ENCODE data around the gene SIDT1. TPM values are rescaled to one million over a fixed set of nuclear protein-coding genes. Genes with fewer than 3 reads are reported as not detected.

SIDT1 gene
- total and polyA plus RNA-seq, 2 donors (not counting 1 experiment from before 2014, with no cell fraction given), result 0.01 TPM; not detected in 1

GRCh38 chr3:113659996-113660395 lies 127.6 kb downstream of the SIDT1 start:
- no peaks in the 10 kb centered on the region for H3K27me3 ChIP-seq (ENCODE audit: control insufficient read depth, insufficient read depth, low read length)
- H3K79me2 ChIP-seq (ENCODE audit: control insufficient read depth, insufficient read depth, low read length), result no peaks in the 10 kb centered on the region
- no peak overlapping the region for H3K27ac ChIP-seq (ENCODE audit: insufficient read depth, low read length)
- TF ChIP-seq CTCF (conservative IDR thresholded peaks at IDR 0.05 in 1 of 2, IDR thresholded peaks at IDR 0.05 in 1 of 2; ENCODE audit: low read depth in 1 of 2, low read length in 2 of 2), result no peak
- TF ChIP-seq EZH2 (IDR thresholded peaks at IDR 0.05; ENCODE audit: low read length, missing control alignments), result no peak
- H3K9ac ChIP-seq (ENCODE audit: insufficient read depth, low read length), result no peak overlapping the region
- H3K4me1 ChIP-seq (ENCODE audit: control insufficient read depth, extremely low read depth, insufficient read depth, low read length), result no peaks in the 10 kb centered on the region
- H3K4me2 ChIP-seq (ENCODE audit: extremely low read depth, insufficient read depth, low read length), result no peak overlapping the region
- H3K9me3 ChIP-seq (ENCODE audit: control insufficient read depth, insufficient read depth, low read depth, low read length), result no peaks in the 10 kb centered on the region
- no peak for DNase-seq (ENCODE audit: low read depth in 2 of 2)
- H2AFZ ChIP-seq (ENCODE audit: low read length), result no peak overlapping the region
- H3K4me3 ChIP-seq (replicated peaks in 1 of 4; ENCODE audit: control extremely low read depth in 1 of 4, insufficient read depth in 1 of 4, low read depth in 3 of 4, low read length in 4 of 4), result no peak overlapping the region
- no peaks in the 10 kb centered on the region for H4K20me1 ChIP-seq (ENCODE audit: control insufficient read depth, extremely low read depth, insufficient read depth, low read length)
- peaks cover 4% of the 10 kb centered on the region for H3K36me3 ChIP-seq (ENCODE audit: control insufficient read depth, insufficient read depth, low read length)

DNA sequence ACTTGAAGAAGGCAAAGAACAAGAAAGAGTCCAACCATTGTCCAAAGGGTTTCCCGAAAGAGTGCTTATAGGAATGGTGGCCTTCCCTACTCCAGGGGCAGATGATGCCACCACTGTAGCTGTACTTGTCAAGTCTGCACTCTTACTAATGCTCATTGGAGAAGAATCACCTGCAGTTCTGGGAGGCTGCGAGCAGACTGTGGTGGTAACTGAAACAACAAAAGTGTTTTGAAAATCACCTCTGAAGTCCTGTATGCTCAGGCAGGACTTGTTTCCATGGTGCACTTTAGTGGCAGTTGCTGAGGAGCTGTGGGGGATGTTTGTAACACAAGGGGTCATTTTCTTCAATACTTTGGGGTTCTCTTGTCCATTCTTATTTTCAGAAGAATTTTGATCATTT lies 128.1 kb downstream of the SIDT1 start:
- H3K9me3 ChIP-seq (ENCODE audit: control insufficient read depth, insufficient read depth, low read depth, low read length), result no peaks in the 10 kb centered on the region
- no peak overlapping the region for H3K4me3 ChIP-seq (replicated peaks in 1 of 4; ENCODE audit: control extremely low read depth in 1 of 4, insufficient read depth in 1 of 4, low read depth in 3 of 4, low read length in 4 of 4)
- no peaks in the 10 kb centered on the region for H3K4me1 ChIP-seq (ENCODE audit: control insufficient read depth, extremely low read depth, insufficient read depth, low read length)
- TF ChIP-seq CTCF (conservative IDR thresholded peaks at IDR 0.05 in 1 of 2, IDR thresholded peaks at IDR 0.05 in 1 of 2; ENCODE audit: low read depth in 1 of 2, low read length in 2 of 2), result no peak
- no peak for TF ChIP-seq EZH2 (IDR thresholded peaks at IDR 0.05; ENCODE audit: low read length, missing control alignments)
- no peaks in the 10 kb centered on the region for H3K27me3 ChIP-seq (ENCODE audit: control insufficient read depth, insufficient read depth, low read length)
- H4K20me1 ChIP-seq (ENCODE audit: control insufficient read depth, extremely low read depth, insufficient read depth, low read length), result no peaks in the 10 kb centered on the region
- H3K27ac ChIP-seq (ENCODE audit: insufficient read depth, low read length), result peak overlapping the region; percentile 34
- no peak overlapping the region for H3K4me2 ChIP-seq (ENCODE audit: extremely low read depth, insufficient read depth, low read length)
- DNase-seq (ENCODE audit: low read depth in 2 of 2), result no peak
- H3K9ac ChIP-seq (ENCODE audit: insufficient read depth, low read length), result no peak overlapping the region
- no peak overlapping the region for H2AFZ ChIP-seq (ENCODE audit: low read length)
- no peaks in the 10 kb centered on the region for H3K79me2 ChIP-seq (ENCODE audit: control insufficient read depth, insufficient read depth, low read length)
- peaks cover 3% of the 10 kb centered on the region for H3K36me3 ChIP-seq (ENCODE audit: control insufficient read depth, insufficient read depth, low read length)

- no peaks in the 10 kb centered on the region for H3K4me1 ChIP-seq (ENCODE audit: control insufficient read depth, extremely low read depth, insufficient read depth, low read length)
- H3K9ac ChIP-seq (ENCODE audit: insufficient read depth, low read length), result no peak overlapping the region
- H3K79me2 ChIP-seq (ENCODE audit: control insufficient read depth, insufficient read depth, low read length), result no peaks in the 10 kb centered on the region
- peak overlapping the region; percentile 34 for H3K27ac ChIP-seq (ENCODE audit: insufficient read depth, low read length)
- H2AFZ ChIP-seq (ENCODE audit: low read length), result no peak overlapping the region
- no peak overlapping the region for H3K4me3 ChIP-seq (replicated peaks in 1 of 4; ENCODE audit: control extremely low read depth in 1 of 4, insufficient read depth in 1 of 4, low read depth in 3 of 4, low read length in 4 of 4)
- TF ChIP-seq CTCF (conservative IDR thresholded peaks at IDR 0.05 in 1 of 2, IDR thresholded peaks at IDR 0.05 in 1 of 2; ENCODE audit: low read depth in 1 of 2, low read length in 2 of 2), result no peak
- TF ChIP-seq EZH2 (IDR thresholded peaks at IDR 0.05; ENCODE audit: low read length, missing control alignments), result no peak
- DNase-seq (ENCODE audit: low read depth in 2 of 2), result peak; percentile 59 to 87
- no peaks in the 10 kb centered on the region for H4K20me1 ChIP-seq (ENCODE audit: control insufficient read depth, extremely low read depth, insufficient read depth, low read length)
- H3K36me3 ChIP-seq (ENCODE audit: control insufficient read depth, insufficient read depth, low read length), result peaks cover 1% of the 10 kb centered on the region
- H3K27me3 ChIP-seq (ENCODE audit: control insufficient read depth, insufficient read depth, low read length), result no peaks in the 10 kb centered on the region
- no peak overlapping the region for H3K4me2 ChIP-seq (ENCODE audit: extremely low read depth, insufficient read depth, low read length)
- H3K9me3 ChIP-seq (ENCODE audit: control insufficient read depth, insufficient read depth, low read depth, low read length), result no peaks in the 10 kb centered on the region
Observed at GRCh38 chr3:113660896-113661295, 128.5 kb downstream of the SIDT1 start.

All from fibroblast of lung (primary cell).